Ramos (cell line): ENCODE measurements around the gene NSD2.

Experiments used
- in situ Hi-C: fragments of 300-500 bp; cut with MboI; formaldehyde crosslinking; loops from one replicate; pipeline ENCODE4 v1.14.3; 2022; ENCODE audit warnings: low sequenced_read_pairs; ENCODE audit not compliant: unreplicated experiment

The NSD2 gene

GRCh38 chr4:1964443-1964842, 93.2 kb downstream of the NSD2 start:
- in situ Hi-C loops: no loop called here

- in situ Hi-C loops: no loop called here
Measured at GRCh38 chr4:1964971-1965370, 93.8 kb downstream of the NSD2 start.

DNA sequence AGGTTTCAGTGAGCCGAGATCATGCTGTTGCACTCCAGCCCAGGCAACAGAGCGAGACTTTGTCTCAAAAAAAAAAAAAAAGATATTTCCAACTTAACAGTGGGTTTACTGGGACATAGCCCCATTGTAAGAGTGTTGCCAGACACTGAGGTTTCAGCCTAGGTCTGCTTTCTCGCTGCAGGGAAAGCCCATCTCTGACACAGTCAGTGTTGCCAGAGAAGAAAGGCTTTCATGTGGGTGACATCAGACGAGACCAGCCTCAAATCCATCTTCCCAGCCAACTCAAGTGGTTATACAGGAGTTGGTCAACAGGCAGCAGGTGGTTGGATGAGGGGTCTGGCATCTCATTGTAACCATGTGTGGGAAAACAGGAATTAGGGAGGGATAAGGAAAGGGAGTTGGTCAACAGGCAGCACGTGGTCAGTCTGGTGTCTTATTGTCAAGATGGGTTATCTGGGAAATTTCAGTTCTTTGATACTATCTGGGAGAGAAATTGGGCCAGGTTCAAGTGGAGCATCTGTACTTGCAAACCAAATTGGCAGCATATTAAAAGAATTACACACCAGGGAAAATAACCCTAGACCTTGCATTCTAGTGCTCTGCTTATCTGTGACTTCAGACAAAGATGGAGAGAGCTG, 96.4 kb downstream of the NSD2 start:
- in situ Hi-C loops: no loop called here

- in situ Hi-C loops: no loop called here
Measured at GRCh38 chr4:1968686-1969295, 97.6 kb downstream of the NSD2 start.

GRCh38 chr4:1969928-1970723, 98.9 kb downstream of the NSD2 start:
- in situ Hi-C loops: no loop called here

DNA sequence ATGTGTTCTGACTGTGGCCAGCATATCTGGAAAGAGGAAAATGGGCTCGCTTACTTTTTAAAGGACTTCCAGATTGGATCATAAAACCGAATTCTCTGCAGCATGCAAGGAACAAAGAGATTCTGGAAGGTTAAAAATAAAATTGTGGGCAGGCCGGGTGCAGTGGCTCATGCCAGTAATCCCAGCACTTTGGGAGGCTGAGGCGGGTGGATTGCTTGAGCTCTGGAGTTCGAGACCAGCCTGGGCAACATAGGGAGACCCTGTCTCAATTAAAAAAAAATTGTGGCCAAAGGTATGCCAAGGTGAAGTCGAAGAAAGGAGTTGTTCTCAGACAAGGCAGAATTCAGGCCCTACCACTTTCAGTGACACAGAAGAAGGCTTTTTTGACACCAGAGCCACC, 99.7 kb downstream of the NSD2 start:
- in situ Hi-C loops: no loop called here

GRCh38 chr4:1971456-1972200, 100.4 kb downstream of the NSD2 start:
- in situ Hi-C loops: no loop called here

- in situ Hi-C loops: no loop called here
Measured at GRCh38 chr4:1972414-1972813, 101.2 kb downstream of the NSD2 start.

- in situ Hi-C loops: no loop called here
Measured at GRCh38 chr4:1973218-1973617, 102.0 kb downstream of the NSD2 start.

GRCh38 chr4:1973661-1974060, 102.5 kb downstream of the NSD2 start:
- in situ Hi-C loops: no loop called here

- in situ Hi-C loops: no loop called here
Measured at GRCh38 chr4:1974840-1975239, 103.6 kb downstream of the NSD2 start.

- in situ Hi-C loops: no loop called here
Measured at GRCh38 chr4:1975391-1975801, 104.2 kb downstream of the NSD2 start.

GRCh38 chr4:1975880-1976279, 104.7 kb downstream of the NSD2 start:
- in situ Hi-C loops: no loop called here

DNA sequence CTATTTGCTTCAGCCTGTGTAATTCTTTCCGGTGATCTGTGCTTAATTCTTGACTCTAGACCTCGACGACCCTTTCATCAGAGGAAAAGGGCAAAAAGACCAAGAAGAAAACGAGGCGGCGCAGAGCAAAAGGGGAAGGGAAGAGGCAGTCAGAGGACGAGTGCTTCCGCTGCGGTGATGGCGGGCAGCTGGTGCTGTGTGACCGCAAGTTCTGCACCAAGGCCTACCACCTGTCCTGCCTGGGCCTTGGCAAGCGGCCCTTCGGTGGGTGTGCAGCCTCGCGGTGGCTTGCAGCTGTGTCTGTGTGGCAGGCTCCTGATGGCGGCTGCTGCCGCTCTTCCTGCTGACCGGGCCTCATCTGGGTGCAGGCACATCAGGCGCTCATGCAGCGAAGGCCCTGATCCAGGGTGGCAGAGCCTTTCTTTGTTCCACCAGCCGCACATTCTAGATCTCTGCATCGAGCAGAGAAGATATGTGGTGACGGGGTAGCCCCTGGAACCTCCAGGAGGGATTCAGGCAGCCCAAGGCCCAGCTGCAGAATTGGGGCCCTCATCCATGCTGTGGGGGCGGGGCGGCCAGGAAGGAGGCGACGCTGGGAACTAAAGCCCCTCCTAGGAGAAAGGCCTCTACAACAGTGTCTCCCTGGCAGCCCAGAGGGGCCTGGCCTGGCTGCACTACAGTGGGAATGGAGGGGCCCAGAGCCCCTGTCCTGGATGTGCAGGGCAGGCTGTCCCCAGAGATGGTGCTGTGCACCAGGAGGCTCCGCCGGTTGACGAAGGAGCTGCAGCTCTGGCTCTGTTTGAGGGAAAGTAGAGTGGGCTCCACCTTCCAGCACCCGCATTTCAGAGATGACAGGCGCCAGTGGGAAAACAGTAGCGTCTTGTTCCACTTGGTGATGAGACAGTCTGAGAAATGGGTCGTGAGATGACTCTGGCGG, 105.5 kb downstream of the NSD2 start:
- in situ Hi-C loops: no loop called here

DNA sequence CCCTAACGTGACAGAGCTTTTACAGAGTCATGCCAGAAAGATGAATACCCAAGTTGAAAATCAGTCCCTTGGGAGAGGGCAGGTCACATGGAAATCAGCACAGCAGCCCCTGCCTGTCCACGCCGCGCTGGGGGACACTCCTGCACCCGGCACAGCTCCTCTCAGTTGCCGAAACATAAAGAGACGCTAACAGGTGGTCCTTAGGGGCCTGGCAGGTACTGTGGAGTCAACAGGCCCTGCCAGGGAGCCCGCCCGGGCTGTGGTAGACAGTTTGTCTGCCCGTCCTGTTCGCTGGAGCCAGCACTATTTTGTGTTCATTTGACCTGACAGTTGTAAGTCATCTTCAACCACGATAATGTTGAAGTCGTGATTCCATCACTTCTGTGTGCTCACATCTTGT, 107.0 kb downstream of the NSD2 start:
- in situ Hi-C loops: no loop called here

DNA sequence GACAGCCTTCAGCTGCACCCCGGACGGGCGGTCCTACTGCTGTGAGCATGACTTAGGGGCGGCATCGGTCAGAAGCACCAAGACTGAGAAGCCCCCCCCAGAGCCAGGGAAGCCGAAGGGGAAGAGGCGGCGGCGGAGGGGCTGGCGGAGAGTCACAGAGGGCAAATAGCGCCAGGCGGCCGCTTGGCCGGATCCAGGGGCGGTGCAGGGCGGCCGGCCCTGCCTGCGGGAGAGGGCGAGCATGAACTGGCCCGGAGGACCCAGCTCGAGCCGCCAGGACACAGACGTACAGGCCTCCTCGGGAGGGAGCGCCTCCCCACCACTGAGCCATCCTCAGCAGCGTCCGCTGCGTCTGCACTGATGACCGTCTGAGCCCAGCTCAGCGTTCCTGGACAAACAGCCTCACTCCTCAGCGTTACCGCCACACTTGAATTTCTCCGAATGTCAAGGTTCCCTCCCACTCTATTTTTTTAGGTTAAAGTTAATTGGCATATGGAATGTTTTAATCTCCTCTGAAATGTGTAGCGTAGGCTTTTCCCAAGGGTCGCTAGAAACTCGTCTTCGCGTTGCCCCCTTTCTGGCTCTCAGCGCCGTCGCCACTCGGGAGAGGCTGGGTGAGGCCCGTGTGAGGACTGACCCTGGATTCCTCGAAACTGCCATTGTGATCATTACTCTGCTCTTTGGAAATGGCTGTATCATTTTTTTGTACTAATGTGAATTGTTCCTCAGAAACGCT, 107.7 kb downstream of the NSD2 start:
- in situ Hi-C loops: no loop called here

GRCh38 chr4:1979477-1980196, 108.4 kb downstream of the NSD2 start:
- in situ Hi-C loops: no loop called here

GRCh38 chr4:1980561-1981041, 109.4 kb downstream of the NSD2 start:
- in situ Hi-C loops: no loop called here
